Femur (tissue), 1 donor: ENCODE measurements around the gene ARHGEF10L.

Experiments
- DNase-seq: peaks from one replicate; pipeline ENCODE4 v3.0.0-alpha.2; 2017

ARHGEF10L gene

DNA sequence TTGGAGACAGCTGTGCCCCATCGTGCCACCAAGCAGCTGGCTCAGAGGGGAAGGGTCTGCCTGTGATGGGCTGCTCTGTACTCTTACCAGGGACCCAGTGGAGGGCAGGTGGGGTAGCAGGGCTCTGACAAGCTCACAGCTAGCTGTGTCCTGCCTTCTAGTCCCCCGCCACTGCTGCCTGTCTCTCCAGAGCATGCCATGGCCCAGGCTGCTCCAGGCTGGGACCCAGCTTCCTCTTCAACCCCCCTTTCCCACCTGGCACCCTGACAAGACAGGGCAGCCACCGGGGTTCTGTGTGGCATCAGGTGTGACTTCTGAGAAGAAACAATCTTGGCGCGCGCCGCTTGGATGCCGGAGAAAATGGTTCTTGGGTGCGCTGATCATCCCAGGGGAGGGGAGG is 123.3 kb downstream of the ARHGEF10L start:
- DNase-seq, result no peak

DNA sequence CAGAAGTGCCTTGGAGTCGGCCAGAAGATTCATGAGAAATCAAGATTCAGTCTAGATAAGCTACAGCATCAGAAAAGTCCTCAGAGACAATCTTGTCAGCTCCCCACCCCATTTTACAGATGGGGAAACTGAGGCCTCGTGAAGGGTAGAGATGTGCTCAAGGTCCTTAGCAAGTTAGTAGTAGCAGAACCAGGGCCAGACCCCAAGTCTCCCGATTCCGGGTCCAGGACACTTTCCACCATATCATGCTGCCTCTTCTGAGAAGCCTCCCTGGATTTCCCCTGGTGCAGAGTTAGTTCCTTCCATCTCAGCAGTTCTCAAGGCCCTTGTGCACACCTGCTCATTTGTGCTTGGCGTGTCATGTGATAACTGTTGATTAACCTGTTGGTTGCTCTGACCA is 124.1 kb downstream of the ARHGEF10L start:
- no peak for DNase-seq

- DNase-seq, result no peak
Observed at GRCh38 chr1:17664322-17664721, 124.8 kb downstream of the ARHGEF10L start.

DNA sequence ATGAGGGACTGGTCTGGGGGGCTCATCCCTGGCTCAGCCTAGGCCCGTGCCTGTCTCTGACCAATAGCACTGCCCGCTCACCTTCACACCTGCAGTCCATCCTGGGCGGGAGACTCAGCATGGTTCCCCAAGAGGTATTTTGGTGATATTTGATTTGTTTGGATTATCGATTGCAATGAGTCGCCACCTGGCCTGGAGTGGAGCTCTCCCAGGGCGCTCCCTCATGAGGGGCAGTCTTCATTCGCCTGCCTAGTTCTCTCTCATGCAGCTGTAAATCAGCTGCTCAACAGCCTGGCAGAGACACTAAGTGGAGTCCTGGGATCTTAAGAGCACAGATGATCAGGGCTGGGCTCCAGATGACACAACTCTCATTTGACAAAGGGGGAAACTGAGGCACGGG is 125.6 kb downstream of the ARHGEF10L start:
- DNase-seq, result no peak

DNA sequence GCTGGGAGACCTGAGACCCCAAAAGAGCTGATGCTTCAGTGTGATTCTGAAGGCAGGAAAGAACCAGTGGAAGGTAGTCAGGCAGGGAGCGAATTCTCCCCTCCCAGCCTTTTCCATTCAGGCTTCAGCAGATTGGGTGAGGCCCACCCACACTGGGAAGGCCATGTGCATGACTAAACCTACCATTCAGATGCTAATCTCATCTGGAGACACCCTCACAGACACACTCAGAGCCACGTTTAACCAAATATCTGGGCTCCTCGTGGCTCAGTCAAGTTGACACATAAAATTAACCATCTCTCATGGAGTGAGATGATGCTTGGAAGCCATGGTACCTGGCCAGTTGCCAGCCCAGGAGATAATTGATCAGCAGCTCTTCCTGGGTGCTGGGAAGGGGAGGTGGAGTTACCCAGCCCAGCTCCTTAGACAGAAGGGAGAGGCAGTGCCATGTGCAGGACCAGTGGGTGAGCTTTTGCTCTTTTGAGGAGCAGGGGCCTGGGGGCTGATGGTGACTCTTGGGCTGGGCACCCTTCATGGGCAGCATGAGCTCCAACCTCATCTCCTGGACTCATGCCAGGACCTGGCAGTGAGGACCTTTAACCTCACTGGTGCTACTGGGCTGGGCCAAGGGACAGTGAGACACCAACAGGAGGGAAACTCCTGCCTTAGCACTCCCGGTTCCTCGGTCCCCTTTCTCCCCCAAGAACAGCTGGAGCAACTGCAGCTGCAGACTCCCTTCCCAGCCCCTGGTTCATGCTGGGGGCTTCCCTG is 126.6 kb downstream of the ARHGEF10L start:
- DNase-seq, result no peak

GRCh38 chr1:17667641-17668040 is 128.1 kb downstream of the ARHGEF10L start:
- no peak for DNase-seq

GRCh38 chr1:17668195-17668594 is 128.7 kb downstream of the ARHGEF10L start:
- DNase-seq, result no peak

- no peak for DNase-seq
Observed at GRCh38 chr1:17668624-17669175, 129.2 kb downstream of the ARHGEF10L start.

DNA sequence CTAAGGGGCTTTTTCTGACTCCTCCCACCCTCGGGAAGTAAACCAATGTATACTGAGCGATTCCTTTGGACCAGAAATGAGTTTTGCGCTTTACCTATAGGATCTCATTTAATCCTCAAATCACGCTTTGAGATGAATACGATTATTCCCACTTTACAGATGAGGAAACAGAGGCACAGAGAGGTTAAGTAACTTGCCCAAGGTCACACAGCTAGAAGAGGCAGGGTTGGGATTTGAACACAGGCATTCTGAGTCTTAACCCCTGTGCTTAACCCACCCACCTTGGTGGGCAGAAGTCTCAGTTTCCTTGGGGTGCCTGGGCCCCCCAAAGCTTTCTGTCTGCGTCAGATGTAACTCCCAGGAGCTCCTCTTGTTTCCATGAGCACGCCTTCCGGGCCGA is 129.8 kb downstream of the ARHGEF10L start:
- no peak for DNase-seq

GRCh38 chr1:17669866-17670451 is 130.5 kb downstream of the ARHGEF10L start:
- DNase-seq, result no peak

GRCh38 chr1:17670587-17671313 is 131.3 kb downstream of the ARHGEF10L start:
- DNase-seq, result no peak

- no peak for DNase-seq
Observed at GRCh38 chr1:17671314-17671705, 131.8 kb downstream of the ARHGEF10L start.

DNA sequence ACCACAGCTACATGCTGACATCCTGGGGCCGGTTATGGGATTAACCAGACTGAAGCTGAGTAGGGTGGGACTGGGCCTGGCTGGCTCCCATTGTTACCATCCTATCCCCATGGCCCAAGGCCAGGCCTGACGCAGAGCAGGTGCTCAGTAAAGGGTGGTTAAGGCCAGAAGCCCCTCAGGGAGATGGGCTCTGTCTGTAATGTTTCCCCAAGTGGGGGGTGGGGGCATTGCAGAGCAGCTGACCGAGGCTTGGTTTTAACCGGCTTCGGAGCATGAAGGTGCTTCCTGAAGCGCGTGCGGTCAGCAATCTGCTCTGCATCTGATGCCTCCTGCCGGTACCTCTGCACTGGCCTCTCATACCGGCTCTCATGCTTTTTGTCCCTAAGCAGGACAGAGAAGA is 132.2 kb downstream of the ARHGEF10L start:
- no peak for DNase-seq

DNA sequence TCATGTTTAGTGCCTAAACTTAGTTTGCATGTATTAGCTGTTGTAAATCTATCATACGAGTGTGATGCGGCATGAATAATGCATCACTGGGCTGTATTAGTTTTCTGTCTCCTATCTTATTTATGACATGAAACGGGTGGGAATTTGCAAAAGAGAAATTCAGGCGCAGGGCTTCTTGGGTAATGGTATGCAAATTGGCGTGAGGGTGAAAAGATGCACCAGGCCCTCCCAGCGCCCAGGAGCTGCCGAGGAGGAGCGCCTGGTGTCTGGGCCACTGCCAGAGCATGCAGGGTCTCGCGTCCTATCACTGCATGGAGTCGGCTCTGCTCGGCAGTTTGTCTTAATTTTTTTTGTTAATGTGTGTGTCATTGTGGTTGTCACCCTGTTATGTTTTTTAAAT is 132.7 kb downstream of the ARHGEF10L start:
- DNase-seq, result no peak

DNA sequence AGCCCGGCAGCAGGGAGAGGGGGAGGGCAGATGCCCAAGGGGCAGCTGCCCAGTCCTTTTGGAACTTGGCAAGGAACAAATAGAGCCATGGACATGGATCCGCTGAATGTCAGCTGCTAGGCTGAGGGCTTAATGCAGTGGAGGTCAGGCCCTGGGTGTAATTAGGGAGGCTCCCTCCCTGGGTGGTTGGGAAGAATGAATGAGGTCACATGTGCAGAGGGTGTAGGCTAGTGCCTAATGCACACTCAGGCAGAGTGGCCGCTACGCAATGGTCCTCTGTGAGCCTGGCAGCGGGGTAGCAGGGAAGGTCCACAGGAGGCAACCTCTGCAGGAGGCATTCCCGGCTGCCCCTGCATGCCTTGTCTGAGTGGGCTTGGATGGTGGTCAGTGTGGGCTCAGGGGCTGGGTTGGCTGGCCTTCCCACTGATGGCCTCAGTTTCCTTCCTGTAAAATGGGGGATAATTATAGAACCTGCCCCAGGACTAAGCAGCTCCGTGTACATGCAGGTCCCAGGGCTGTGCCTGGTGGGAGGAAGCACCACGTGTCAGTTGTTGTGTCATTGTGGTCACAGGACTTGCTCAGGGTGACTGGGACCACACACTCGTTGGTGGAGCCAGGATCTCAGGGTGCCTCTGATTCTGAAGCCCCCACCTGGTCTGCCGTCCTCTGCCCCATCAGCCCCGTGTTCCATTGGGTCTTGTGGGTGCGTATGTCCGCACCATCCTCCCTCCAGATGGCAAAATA is 134.0 kb downstream of the ARHGEF10L start:
- peak; percentile 62 for DNase-seq

GRCh38 chr1:17674726-17675500 is 135.4 kb downstream of the ARHGEF10L start:
- no peak for DNase-seq

DNA sequence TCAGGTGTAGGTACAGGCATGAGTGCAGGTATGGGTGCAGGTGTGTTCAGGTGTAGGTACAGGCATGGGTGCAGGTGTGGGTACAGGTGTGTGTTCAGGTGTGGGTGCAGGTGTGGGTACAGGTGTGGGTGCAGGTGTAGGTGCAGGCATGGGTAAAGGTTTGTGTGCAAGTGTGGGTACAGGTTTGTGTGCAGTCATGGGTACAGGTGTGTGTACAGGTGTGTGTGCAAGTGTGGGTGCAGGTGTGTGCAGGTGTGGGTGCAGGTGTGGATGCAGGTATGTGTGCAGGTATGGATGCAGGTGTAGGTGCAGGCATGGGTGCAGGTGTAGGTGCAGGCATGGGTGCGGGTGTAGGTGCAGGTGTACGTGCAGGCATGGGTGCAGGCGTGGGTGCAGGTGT is 136.2 kb downstream of the ARHGEF10L start:
- DNase-seq, result no peak

GRCh38 chr1:17676387-17677060 is 137.0 kb downstream of the ARHGEF10L start:
- no peak for DNase-seq

- no peak for DNase-seq
Observed at GRCh38 chr1:17678011-17678410, 138.5 kb downstream of the ARHGEF10L start.

- DNase-seq, result no peak
Observed at GRCh38 chr1:17679856-17680255, 140.4 kb downstream of the ARHGEF10L start.

DNA sequence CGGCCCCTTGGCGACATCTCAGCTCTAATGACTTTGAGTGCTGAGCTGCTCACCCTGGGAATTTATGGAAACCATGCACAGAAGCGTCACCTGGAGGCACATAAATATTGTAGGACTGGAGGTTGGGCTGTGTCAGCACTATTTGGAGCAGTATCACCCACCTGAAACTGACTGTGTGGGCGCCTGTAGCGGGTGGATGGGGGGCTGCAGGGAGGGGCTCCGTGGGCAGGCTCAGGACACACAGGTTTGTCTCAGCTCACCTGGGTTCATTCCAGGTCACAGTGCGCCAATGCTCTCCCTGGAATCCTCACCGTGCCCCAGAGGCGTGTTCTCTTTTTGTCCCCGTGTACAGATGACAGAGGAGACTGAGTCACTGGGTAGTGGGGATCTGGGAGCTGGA is 140.8 kb downstream of the ARHGEF10L start:
- no peak for DNase-seq

DNA sequence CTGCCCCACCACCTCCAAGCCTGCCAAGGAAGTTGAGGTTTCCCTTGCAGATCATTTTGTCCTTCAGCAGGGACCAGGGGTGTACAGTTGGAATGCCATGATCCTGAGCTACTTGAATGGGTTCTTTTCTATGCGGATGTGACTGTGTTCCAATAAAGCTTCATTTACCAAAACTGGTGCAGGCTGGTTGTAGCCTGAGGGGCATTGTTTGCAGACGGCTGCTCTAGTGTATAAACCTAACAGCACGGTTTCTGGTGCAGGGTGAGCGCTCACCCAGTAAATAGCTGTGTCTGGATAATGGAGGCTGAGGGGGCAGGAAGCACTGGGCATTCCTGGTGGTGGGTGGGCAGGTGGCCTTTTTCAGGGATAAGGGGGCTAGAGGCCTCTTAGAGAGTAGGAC is 142.9 kb downstream of the ARHGEF10L start:
- no peak for DNase-seq
